Neural progenitor cell (in vitro differentiated cells): Measurements from ENCODE around the gene TMEM238. TPM values are rescaled to one million over a fixed set of nuclear protein-coding genes. Genes with fewer than 3 reads are reported as not detected.

Experiments used
- DNase-seq: peaks from one replicate; pipeline ENCODE4 v3.0.0-alpha.2; 2016; ENCODE audit warnings: low spot score
- H2AFZ ChIP-seq: fragments of 200-600 bp; sonication (generic); replicated peaks from 2 replicates; pipeline ENCODE4 v1.6.1; 2016; ENCODE audit warnings: antibody characterized with exemption
- H3F3A ChIP-seq: fragments of 200-600 bp; sonication (generic); 2 replicates; pipeline ENCODE4 v1.6.1; 2016; ENCODE audit warnings: antibody characterized with exemption, low read depth
- H3K27ac ChIP-seq: fragments of 200-600 bp; sonication (generic); 2 replicates; pipeline ENCODE4 v1.5.1; 2016; ENCODE audit warnings: mild to moderate bottlenecking
- H3K27me3 ChIP-seq: fragments of 200-600 bp; sonication (generic); 2 replicates; pipeline ENCODE4 v1.6.1; 2016; ENCODE audit warnings: mild to moderate bottlenecking, moderate library complexity
- H3K36me3 ChIP-seq: fragments of 200-600 bp; sonication (generic); 2 replicates; pipeline ENCODE4 v1.5.1; 2016
- H3K4me1 ChIP-seq: fragments of 200-600 bp; sonication (generic); 2 replicates; pipeline ENCODE4 v1.6.1; 2016; ENCODE audit warnings: mixed run types
- H3K4me2 ChIP-seq: fragments of 200-600 bp; sonication (generic); 2 replicates; pipeline ENCODE4 v1.6.1; 2016
- H3K4me3 ChIP-seq: fragments of 200-600 bp; sonication (generic); 2 replicates; pipeline ENCODE4 v1.5.1; 2016
- H3K79me2 ChIP-seq: fragments of 200-600 bp; sonication (generic); 2 replicates; pipeline ENCODE4 v1.6.1; 2016; ENCODE audit warnings: low read depth
- H3K9ac ChIP-seq: fragments of 200-600 bp; sonication (generic); 2 replicates; pipeline ENCODE4 v1.6.1; 2016
- H3K9me3 ChIP-seq: fragments of 200-600 bp; sonication (generic); 2 replicates; pipeline ENCODE4 v1.5.1; 2016; ENCODE audit warnings: low read depth
- H4K20me1 ChIP-seq: fragments of 200-600 bp; sonication (generic); 2 replicates; pipeline ENCODE4 v1.6.1; 2016; ENCODE audit warnings: low read depth
- H3K27ac Mint-ChIP-seq: 3 replicates; pipeline ENCODE4 v1.8.0; 2021; ENCODE audit warnings: mixed read lengths
- H3K27me3 Mint-ChIP-seq: 2 replicates; pipeline ENCODE4 v1.8.0; 2022; ENCODE audit warnings: low read depth, mild to moderate bottlenecking, inconsistent platforms, moderate library complexity, mixed read lengths; ENCODE audit not compliant: insufficient read depth
- H3K36me3 Mint-ChIP-seq: 3 replicates; pipeline ENCODE4 v1.8.0; 2021; ENCODE audit warnings: mixed read lengths
- H3K4me1 Mint-ChIP-seq: 3 replicates; pipeline ENCODE4 v1.8.0; 2021; ENCODE audit warnings: mixed read lengths
- H3K4me3 Mint-ChIP-seq: 3 replicates; pipeline ENCODE4 v1.8.0; 2021; ENCODE audit warnings: mild to moderate bottlenecking, moderate library complexity, mixed read lengths
- H3K9me3 Mint-ChIP-seq: 3 replicates; pipeline ENCODE4 v1.8.0; 2020; ENCODE audit warnings: mixed read lengths
- CTCF ChIP-seq: fragments of 200-600 bp; sonication (generic); IDR thresholded peaks from 2 replicates; pipeline ENCODE4 v1.5.1; 2017; ENCODE audit warnings: antibody characterized with exemption, mild to moderate bottlenecking
- EZH2 ChIP-seq: fragments of 200-600 bp; sonication (generic); IDR thresholded peaks from 2 replicates; pipeline ENCODE4 v1.6.1; 2017; ENCODE audit warnings: antibody characterized with exemption, mild to moderate bottlenecking, moderate library complexity
- EZH2phosphoT487 ChIP-seq: fragments of 200-600 bp; sonication (generic); IDR thresholded peaks from 2 replicates; pipeline ENCODE4 v1.6.1; 2017; ENCODE audit warnings: antibody characterized with exemption
- total RNA-seq: library from RNA; depleted of rRNA; stranded (reverse); fragments of >200 nt; gene quantifications from 2 replicates; pipeline ENCODE4 v1.2.3, GENCODE V29; 2015; ENCODE audit warnings: low replicate concordance

The TMEM238 gene
- total RNA-seq, 1 donor from 2014 or later = not detected

GRCh38 chr19:55419624-55420236 lies 35.6 kb upstream of the TMEM238 start:
- no peaks in the 10 kb centered on the region for H4K20me1 ChIP-seq
- Mint-ChIP-seq H3K27ac (no peak overlapping the region), H3K9me3 (no peaks in the 10 kb centered on the region), H3K36me3 (no peaks in the 10 kb centered on the region), H3K27me3 (peaks cover 15% of the 10 kb centered on the region), H3K4me1 (peaks cover 5% of the 10 kb centered on the region), H3K4me3 (no peak overlapping the region)
- no peaks in the 10 kb centered on the region for H3K36me3 ChIP-seq
- no peak overlapping the region for H3K4me2 ChIP-seq
- H3K79me2 ChIP-seq = no peaks in the 10 kb centered on the region
- no peaks in the 10 kb centered on the region for H3K9me3 ChIP-seq
- no peak for TF ChIP-seq EZH2phosphoT487
- no peak for TF ChIP-seq CTCF
- TF ChIP-seq EZH2 = no peak
- no peak overlapping the region for H2AFZ ChIP-seq
- H3K4me3 ChIP-seq = no peak overlapping the region
- DNase-seq = no peak
- H3K9ac ChIP-seq = no peak overlapping the region
- H3F3A ChIP-seq = no peaks in the 10 kb centered on the region
- peaks cover 19% of the 10 kb centered on the region for H3K27me3 ChIP-seq
- no peak overlapping the region for H3K27ac ChIP-seq
- H3K4me1 ChIP-seq = no peaks in the 10 kb centered on the region

GRCh38 chr19:55419103-55419502 lies 35.0 kb upstream of the TMEM238 start:
- Histone ChIP-seq H3K27ac (no peak overlapping the region), H3K79me2 (no peaks in the 10 kb centered on the region), H4K20me1 (no peaks in the 10 kb centered on the region), H3K9me3 (no peaks in the 10 kb centered on the region), H3K27me3 (peaks cover 19% of the 10 kb centered on the region), H3K9ac (no peak overlapping the region), H2AFZ (no peak overlapping the region), H3K4me2 (no peak overlapping the region), H3K4me3 (no peak overlapping the region), H3K4me1 (no peaks in the 10 kb centered on the region), H3K36me3 (no peaks in the 10 kb centered on the region), H3F3A (no peaks in the 10 kb centered on the region)
- no peak overlapping the region for H3K4me3 Mint-ChIP-seq
- TF ChIP-seq EZH2 (no peak), EZH2phosphoT487 (no peak), CTCF (no peak)
- H3K27ac Mint-ChIP-seq = no peak overlapping the region
- DNase-seq = no peak
- no peaks in the 10 kb centered on the region for H3K9me3 Mint-ChIP-seq
- H3K36me3 Mint-ChIP-seq = no peaks in the 10 kb centered on the region
- peaks cover 17% of the 10 kb centered on the region for H3K27me3 Mint-ChIP-seq
- H3K4me1 Mint-ChIP-seq = peaks cover 5% of the 10 kb centered on the region

- H4K20me1 ChIP-seq = no peaks in the 10 kb centered on the region
- H2AFZ ChIP-seq = no peak overlapping the region
- no peaks in the 10 kb centered on the region for H3K79me2 ChIP-seq
- H3K27ac ChIP-seq = no peak overlapping the region
- H3K36me3 ChIP-seq = no peaks in the 10 kb centered on the region
- DNase-seq = peak; percentile 86
- H3K9me3 ChIP-seq = no peaks in the 10 kb centered on the region
- Mint-ChIP-seq H3K4me3 (no peak overlapping the region), H3K9me3 (no peaks in the 10 kb centered on the region), H3K36me3 (no peaks in the 10 kb centered on the region), H3K4me1 (peaks cover 5% of the 10 kb centered on the region), H3K27me3 (peaks cover 15% of the 10 kb centered on the region), H3K27ac (peak overlapping the region; percentile 44)
- H3K9ac ChIP-seq = no peak overlapping the region
- TF ChIP-seq CTCF = peak; percentile 84
- TF ChIP-seq EZH2phosphoT487 = no peak
- TF ChIP-seq EZH2 = peak; percentile 29
- H3K27me3 ChIP-seq = peaks cover 19% of the 10 kb centered on the region
- H3K4me1 ChIP-seq = no peaks in the 10 kb centered on the region
- H3K4me2 ChIP-seq = no peak overlapping the region
- H3F3A ChIP-seq = no peaks in the 10 kb centered on the region
- no peak overlapping the region for H3K4me3 ChIP-seq
Observed at GRCh38 chr19:55418185-55418584, 34.1 kb upstream of the TMEM238 start.
